Right lobe of liver (tissue), 4 donors: ENCODE measurements around the gene IRF4.

Experiments used
- CTCF ChIP-seq, 4 donors: fragments of 200-600 bp in 3 of 4; fragments of 450-650 bp in 1 of 4; IDR thresholded peaks; one replicate each; pipeline versions ENCODE4 v1.5.1 to v1.8.0; 2016 to 2022; ENCODE audit warnings: antibody characterized with exemption in 4 of 4, mild to moderate bottlenecking in 2 of 4
- POLR2A ChIP-seq: fragments of 450-650 bp; IDR thresholded peaks from one replicate; pipeline ENCODE4 v1.6.1; 2017; ENCODE audit warnings: antibody characterized with exemption, mild to moderate bottlenecking
- donor health status: DM: no; HTN: no; CAD: no.
- donor health status: DM: no; HTN: no; CAD: no.
- donor health status: DM: no; HTN: yes; CAD: no.

DNA sequence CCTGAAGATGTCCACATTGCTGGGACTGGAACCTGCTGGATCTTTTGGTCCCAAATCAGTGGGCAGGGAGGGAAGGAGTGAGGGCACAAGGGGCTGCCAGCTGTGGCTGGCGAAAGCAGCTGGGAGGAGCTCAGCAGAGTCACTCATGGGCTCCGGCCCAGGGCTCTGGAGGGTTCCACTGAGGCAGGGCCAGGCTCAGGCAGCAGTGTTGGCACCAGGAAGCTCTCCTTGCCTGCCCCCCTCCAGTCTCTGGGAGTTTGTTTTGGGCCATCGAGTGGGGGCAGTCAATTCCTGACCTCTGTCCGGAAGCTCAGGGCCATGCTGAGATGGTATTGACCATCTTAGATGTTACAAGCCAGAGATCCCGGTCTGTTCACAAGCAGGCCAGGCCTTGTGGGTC lies 39.1 kb upstream of the IRF4 start:
- TF ChIP-seq CTCF (IDR thresholded peaks at IDR 0.05) (no peak), POLR2A (no peak)
